ENCODE measurements around the gene AATF. TPM values are rescaled to one million over a fixed set of nuclear protein-coding genes. Genes with fewer than 3 reads are reported as not detected.

AATF gene
- total and polyA plus RNA-seq, 4 experiments from 2014 or later = 52.0 to 89.4 (median 60.8) TPM

DNA sequence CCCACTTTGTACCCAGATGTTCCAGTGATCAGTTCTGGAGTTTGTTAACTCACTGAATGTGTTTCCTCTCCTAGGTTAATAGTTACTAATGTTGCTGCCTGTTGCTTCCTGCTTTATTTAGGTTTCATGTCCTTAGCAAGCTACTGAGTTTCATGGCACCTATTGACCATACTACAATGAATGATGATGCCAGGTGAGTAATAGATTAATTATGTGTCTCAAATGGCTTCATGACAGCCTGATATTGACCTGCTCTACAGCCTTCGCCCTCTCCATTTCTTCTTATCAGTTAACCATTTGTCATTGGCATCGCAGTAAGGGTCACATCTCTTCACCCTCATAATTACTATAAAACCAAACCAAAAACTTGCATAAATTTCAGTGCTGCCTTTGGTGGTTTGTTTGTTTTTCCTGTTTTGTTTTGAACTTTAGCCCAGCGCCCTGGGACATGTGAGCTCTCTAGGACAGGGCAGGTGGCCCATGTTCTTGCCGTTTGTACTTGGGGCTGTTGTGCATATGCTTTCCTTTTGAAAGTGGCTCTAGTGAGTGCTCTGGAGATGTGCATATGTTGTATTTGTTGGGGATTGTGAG, 82.8 kb downstream of the AATF start:
- peaks cover 8% of the 10 kb centered on the region for H3K36me3 ChIP-seq (ENCODE audit: insufficient read depth, low read length)
- H3K4me3 Mint-ChIP-seq = no peak overlapping the region
- no peaks in the 10 kb centered on the region for H3K27me3 Mint-ChIP-seq
- peaks cover 0 to 4% (median 0%) of the 10 kb centered on the region in 8 donors for H3K9me3 Mint-ChIP-seq
- no peaks in the 10 kb centered on the region for H3K4me1 ChIP-seq (ENCODE audit: insufficient read depth, low read length)
- H3K4me3 ChIP-seq (ENCODE audit: low read length in 2 of 2) = no peak overlapping the region
- H3K27ac ChIP-seq (ENCODE audit: low read depth, low read length) = no peak overlapping the region
- CTCF ChIA-PET (ENCODE audit: partially characterized antibody) = interaction anchor here (0.7 kb wide), 1 partner anchor 16 kb away, joined by 3 read pairs; no protein-coding TSS in a partner anchor
- H3K36me3 Mint-ChIP-seq = peaks cover 21 to 49% of the 10 kb centered on the region in 2 donors
- POLR2A ChIA-PET (ENCODE audit: partially characterized antibody) = interaction anchor here (0.6 kb wide), 1 partner anchor 9 kb away, joined by 5 read pairs; no protein-coding TSS in a partner anchor
- H3K9me3 ChIP-seq (ENCODE audit: control insufficient read depth in 1 of 2, low read length in 2 of 2) = no peaks in the 10 kb centered on the region
- intact Hi-C loops (cut with micrococcal nuclease) = no loop called here
- H3K4me1 Mint-ChIP-seq = peaks cover 0 to 1% (median under 1%) of the 10 kb centered on the region in 4 donors
- DNase-seq = no peak
- H3K27me3 ChIP-seq (ENCODE audit: insufficient read depth, low read length) = no peaks in the 10 kb centered on the region
- no peak overlapping the region for H3K27ac Mint-ChIP-seq

DNA sequence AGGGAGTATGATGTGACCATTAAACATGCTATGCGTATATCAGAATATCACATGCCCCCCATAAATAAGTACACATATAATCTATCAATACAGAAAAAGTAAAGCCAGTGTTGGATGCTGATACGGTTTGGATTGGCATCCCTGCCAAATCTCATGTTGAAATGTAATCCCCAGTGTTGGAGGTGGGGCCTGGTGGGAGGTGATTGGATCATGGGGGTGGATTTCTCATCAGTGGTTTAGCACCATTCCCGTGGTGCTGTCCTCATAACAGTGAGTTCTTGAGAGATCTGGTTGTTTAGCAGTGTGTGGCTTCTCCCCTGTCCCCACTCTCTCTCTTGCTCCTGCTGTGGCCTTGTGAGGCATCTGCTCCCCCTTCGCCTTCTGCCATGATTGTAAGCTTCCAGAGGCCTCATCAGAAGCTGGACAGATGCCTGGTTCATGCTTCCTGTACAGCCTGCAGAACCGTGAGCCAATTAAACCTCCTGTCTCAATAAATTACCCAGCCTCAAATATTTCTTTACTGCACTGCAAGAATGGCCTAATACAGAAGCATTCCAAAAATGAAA, 88.9 kb downstream of the AATF start:
- ChIA-PET POLR2A (ENCODE audit: partially characterized antibody) (no interaction called here), CTCF (ENCODE audit: partially characterized antibody) (interaction anchor here (2.2 kb wide), 1 partner anchor 10 kb away, joined by 7 read pairs; no protein-coding TSS in a partner anchor)
- Mint-ChIP-seq H3K27me3 (no peaks in the 10 kb centered on the region), H3K36me3 (peaks cover 23 to 50% of the 10 kb centered on the region in 2 donors), H3K4me1 (peaks cover 0 to 8% (median 2%) of the 10 kb centered on the region in 4 donors), H3K27ac (peak overlapping the region in 2 of 7 donors; percentile 54 to 57), H3K4me3 (no peak overlapping the region), H3K9me3 (peaks cover 0 to 3% (median 0%) of the 10 kb centered on the region in 8 donors)
- no peak overlapping the region for H3K4me3 ChIP-seq (ENCODE audit: low read length in 2 of 2)
- H3K27me3 ChIP-seq (ENCODE audit: insufficient read depth, low read length) = no peaks in the 10 kb centered on the region
- DNase-seq = no peak
- no peak overlapping the region for H3K27ac ChIP-seq (ENCODE audit: low read depth, low read length)
- peaks cover 15% of the 10 kb centered on the region for H3K36me3 ChIP-seq (ENCODE audit: insufficient read depth, low read length)
- H3K9me3 ChIP-seq (ENCODE audit: control insufficient read depth in 1 of 2, low read length in 2 of 2) = no peaks in the 10 kb centered on the region
- intact Hi-C loops (cut with micrococcal nuclease) = no loop called here
- no peaks in the 10 kb centered on the region for H3K4me1 ChIP-seq (ENCODE audit: insufficient read depth, low read length)

DNA sequence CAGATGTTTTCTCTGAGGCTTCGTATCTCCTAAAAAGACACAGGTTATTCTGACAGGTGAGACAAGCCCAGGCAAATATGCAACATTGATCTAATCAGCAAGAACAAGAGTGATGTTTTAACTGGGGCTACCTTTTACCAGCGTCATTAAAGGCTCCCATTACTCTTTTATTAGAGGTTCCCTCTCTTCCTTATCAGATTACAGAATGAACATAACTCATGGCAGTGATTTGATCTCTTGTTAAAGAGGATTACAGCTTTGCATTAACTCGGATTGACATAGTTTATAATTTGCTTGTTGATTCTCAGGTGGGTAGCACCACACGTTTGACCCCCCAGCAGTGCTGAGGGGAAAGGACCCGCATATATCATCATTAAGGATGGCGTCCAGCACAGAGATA, 90.5 kb downstream of the AATF start:
- H3K9me3 Mint-ChIP-seq = peaks cover 0 to 3% (median 0%) of the 10 kb centered on the region in 8 donors
- H3K27me3 ChIP-seq (ENCODE audit: insufficient read depth, low read length) = no peaks in the 10 kb centered on the region
- no peak overlapping the region for H3K27ac Mint-ChIP-seq
- ChIA-PET POLR2A (ENCODE audit: partially characterized antibody) (no interaction called here), CTCF (ENCODE audit: partially characterized antibody) (interaction anchor here (0.8 to 2.2 kb wide), 2 partner anchors 8 to 414 kb away, joined by 3 to 7 read pairs; no protein-coding TSS in a partner anchor)
- H3K4me3 ChIP-seq (ENCODE audit: low read length in 2 of 2) = no peak overlapping the region
- H3K36me3 ChIP-seq (ENCODE audit: insufficient read depth, low read length) = peaks cover 15% of the 10 kb centered on the region
- H3K4me3 Mint-ChIP-seq = no peak overlapping the region
- H3K4me1 Mint-ChIP-seq = peaks cover 2 to 8% (median 5%) of the 10 kb centered on the region in 4 donors
- no peak for DNase-seq
- no peaks in the 10 kb centered on the region for H3K9me3 ChIP-seq (ENCODE audit: control insufficient read depth in 1 of 2, low read length in 2 of 2)
- peaks cover 20 to 44% of the 10 kb centered on the region in 2 donors for H3K36me3 Mint-ChIP-seq
- H3K27me3 Mint-ChIP-seq = no peaks in the 10 kb centered on the region
- intact Hi-C loops (cut with micrococcal nuclease) = no loop called here
- no peaks in the 10 kb centered on the region for H3K4me1 ChIP-seq (ENCODE audit: insufficient read depth, low read length)
- no peak overlapping the region for H3K27ac ChIP-seq (ENCODE audit: low read depth, low read length)

DNA sequence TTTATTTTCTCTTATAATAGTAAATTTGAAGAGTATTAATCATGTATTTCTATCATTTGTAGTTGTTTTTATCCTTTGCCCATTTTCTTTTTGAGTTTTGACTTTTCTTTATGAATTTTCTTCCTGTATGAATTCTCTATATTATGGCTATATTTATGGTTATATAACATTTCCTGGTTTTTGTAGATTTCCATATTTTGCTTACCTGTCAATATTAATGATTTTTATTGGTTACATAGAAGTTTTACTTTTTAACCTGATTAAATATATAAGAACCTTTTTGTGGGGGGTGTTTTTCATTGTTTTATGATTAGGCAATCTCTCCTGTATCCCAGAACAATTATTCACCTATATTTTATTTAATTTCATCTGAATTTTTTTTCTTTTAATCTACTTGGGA, 93.2 kb downstream of the AATF start:
- CTCF ChIA-PET (ENCODE audit: partially characterized antibody) = no interaction called here

DNA sequence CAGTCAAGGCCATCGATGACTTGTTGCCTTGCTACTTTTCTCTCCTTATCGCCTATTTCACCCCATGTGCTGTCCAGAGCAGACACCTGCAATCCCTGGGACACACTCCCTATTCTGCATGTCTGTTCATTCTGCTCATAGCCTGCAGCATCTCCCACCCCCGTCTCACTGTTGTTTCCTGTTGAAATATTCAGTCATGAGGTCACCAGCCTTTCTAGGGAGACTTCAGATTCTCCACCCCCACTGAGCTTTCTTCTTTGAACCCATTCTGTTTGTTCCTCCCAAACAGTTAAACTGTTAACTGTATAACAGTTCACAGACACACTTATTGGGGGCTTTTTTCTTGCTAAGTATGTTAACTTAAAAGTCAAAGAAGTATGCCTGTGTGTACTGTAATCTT, 94.4 kb downstream of the AATF start:
- peak overlapping the region in 4 of 7 donors; percentile 28 to 80 (median 57) for H3K27ac Mint-ChIP-seq
- ChIA-PET POLR2A (ENCODE audit: partially characterized antibody) (no interaction called here), CTCF (ENCODE audit: partially characterized antibody) (no interaction called here)
- intact Hi-C loops (cut with micrococcal nuclease) = no loop called here
- peaks cover 10 to 44% of the 10 kb centered on the region in 2 donors for H3K36me3 Mint-ChIP-seq
- Histone ChIP-seq H3K4me1 (ENCODE audit: insufficient read depth, low read length) (no peaks in the 10 kb centered on the region), H3K27me3 (ENCODE audit: insufficient read depth, low read length) (no peaks in the 10 kb centered on the region), H3K9me3 (ENCODE audit: control insufficient read depth in 1 of 2, low read length in 2 of 2) (no peaks in the 10 kb centered on the region), H3K4me3 (ENCODE audit: low read length in 2 of 2) (no peak overlapping the region), H3K36me3 (ENCODE audit: insufficient read depth, low read length) (peaks cover 14% of the 10 kb centered on the region), H3K27ac (ENCODE audit: low read depth, low read length) (no peak overlapping the region)
- no peak for DNase-seq
- H3K9me3 Mint-ChIP-seq = no peaks in the 10 kb centered on the region
- no peak overlapping the region for H3K4me3 Mint-ChIP-seq
- peaks cover 9 to 17% (median 12%) of the 10 kb centered on the region in 4 donors for H3K4me1 Mint-ChIP-seq
- H3K27me3 Mint-ChIP-seq = no peaks in the 10 kb centered on the region

More for the DNA sequence above, 93.2 kb downstream of the AATF start:
- Mint-ChIP-seq H3K9me3 (no peaks in the 10 kb centered on the region), H3K4me3 (no peak overlapping the region), H3K36me3 (peaks cover 16 to 43% of the 10 kb centered on the region in 2 donors), H3K4me1 (peaks cover 2 to 8% (median 5%) of the 10 kb centered on the region in 4 donors), H3K27ac (peak overlapping the region in 1 of 7 donors; percentile 42), H3K27me3 (no peaks in the 10 kb centered on the region)
- no peak for DNase-seq
- no peak overlapping the region for H3K4me3 ChIP-seq (ENCODE audit: low read length in 2 of 2)
- H3K9me3 ChIP-seq (ENCODE audit: control insufficient read depth in 1 of 2, low read length in 2 of 2) = no peaks in the 10 kb centered on the region
- no peaks in the 10 kb centered on the region for H3K4me1 ChIP-seq (ENCODE audit: insufficient read depth, low read length)
- intact Hi-C loops (cut with micrococcal nuclease) = no loop called here
- peaks cover 15% of the 10 kb centered on the region for H3K36me3 ChIP-seq (ENCODE audit: insufficient read depth, low read length)
- H3K27me3 ChIP-seq (ENCODE audit: insufficient read depth, low read length) = no peaks in the 10 kb centered on the region
- no peak overlapping the region for H3K27ac ChIP-seq (ENCODE audit: low read depth, low read length)
- POLR2A ChIA-PET (ENCODE audit: partially characterized antibody) = no interaction called here

DNA sequence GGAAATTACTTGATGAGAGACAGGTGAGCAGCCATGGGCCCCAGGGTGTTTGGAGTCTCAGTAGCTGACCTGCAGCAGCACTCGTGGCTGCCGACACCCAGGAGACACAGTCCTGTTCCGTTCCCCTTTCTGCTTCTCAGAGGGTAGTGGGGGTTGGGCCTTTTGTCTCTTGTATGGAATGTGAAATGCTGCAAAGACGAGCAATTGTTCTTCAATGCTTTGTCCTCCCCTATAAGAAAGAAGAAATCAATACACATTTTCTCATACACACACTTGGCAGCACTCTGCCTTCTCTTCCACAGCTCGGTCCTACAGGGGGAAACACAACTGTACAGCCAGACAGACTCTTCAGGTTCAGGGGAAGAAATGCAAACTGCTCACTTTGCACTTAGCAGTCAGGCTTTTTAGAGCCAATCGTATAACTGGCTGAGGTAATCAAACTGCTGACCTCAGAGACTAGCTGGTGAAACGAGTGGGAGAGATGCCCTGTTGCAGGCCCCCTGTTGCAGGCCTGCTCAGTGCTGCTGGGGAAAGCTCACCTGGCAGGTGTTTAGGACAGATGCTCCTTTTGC, 96.7 kb downstream of the AATF start:
- Histone ChIP-seq H3K9me3 (ENCODE audit: control insufficient read depth in 1 of 2, low read length in 2 of 2) (no peaks in the 10 kb centered on the region), H3K27me3 (ENCODE audit: insufficient read depth, low read length) (no peaks in the 10 kb centered on the region), H3K4me1 (ENCODE audit: insufficient read depth, low read length) (no peaks in the 10 kb centered on the region), H3K4me3 (ENCODE audit: low read length in 2 of 2) (no peak overlapping the region), H3K36me3 (ENCODE audit: insufficient read depth, low read length) (no peaks in the 10 kb centered on the region), H3K27ac (ENCODE audit: low read depth, low read length) (no peak overlapping the region)
- H3K9me3 Mint-ChIP-seq = no peaks in the 10 kb centered on the region
- CTCF ChIA-PET (ENCODE audit: partially characterized antibody) = interaction anchor here (1.3 to 5.6 kb wide), 4 partner anchors 25 to 443 kb away, joined by 3 to 62 read pairs (median 24); partner anchors contain the start of gene MRM1
- POLR2A ChIA-PET (ENCODE audit: partially characterized antibody) = interaction anchor here (0.7 kb wide), 1 partner anchor 40 kb away, joined by 3 read pairs; no protein-coding TSS in a partner anchor
- intact Hi-C loops (cut with micrococcal nuclease) = no loop called here
- DNase-seq = no peak
- no peaks in the 10 kb centered on the region for H3K27me3 Mint-ChIP-seq
- H3K4me1 Mint-ChIP-seq = peaks cover 9 to 13% (median 9%) of the 10 kb centered on the region in 4 donors
- H3K36me3 Mint-ChIP-seq = peaks cover 10 to 35% of the 10 kb centered on the region in 2 donors
- H3K4me3 Mint-ChIP-seq = no peak overlapping the region
- H3K27ac Mint-ChIP-seq = peak overlapping the region in 5 of 7 donors; percentile 16 to 93 (median 43)

DNA sequence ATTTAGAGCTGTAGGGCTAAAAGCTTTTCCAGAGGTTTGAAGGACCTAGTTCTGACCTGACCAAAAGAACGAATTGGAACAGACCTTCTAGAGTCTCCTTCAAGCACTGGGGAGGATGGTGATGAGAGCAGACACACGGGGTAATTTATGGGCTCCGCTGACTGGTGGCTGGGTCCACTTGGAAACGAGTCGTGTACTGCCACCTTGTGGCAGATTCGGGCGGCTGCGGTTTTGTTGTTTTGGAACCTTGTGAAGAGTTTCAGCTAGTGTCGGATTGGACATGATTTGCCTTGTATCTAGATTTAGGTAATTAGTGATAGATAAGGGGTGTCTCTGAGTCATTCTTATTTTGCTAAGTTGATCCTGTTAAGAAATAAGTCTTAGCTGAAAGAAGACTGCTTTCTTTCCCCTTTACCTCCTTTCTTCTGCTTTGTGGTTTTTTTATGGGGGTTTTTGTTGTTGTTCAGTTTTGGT, 98.9 kb downstream of the AATF start:
- Histone ChIP-seq H3K27me3 (ENCODE audit: insufficient read depth, low read length) (no peaks in the 10 kb centered on the region), H3K4me3 (ENCODE audit: low read length in 2 of 2) (no peak overlapping the region), H3K9me3 (ENCODE audit: control insufficient read depth in 1 of 2, low read length in 2 of 2) (no peaks in the 10 kb centered on the region), H3K4me1 (ENCODE audit: insufficient read depth, low read length) (no peaks in the 10 kb centered on the region), H3K27ac (ENCODE audit: low read depth, low read length) (no peak overlapping the region), H3K36me3 (ENCODE audit: insufficient read depth, low read length) (peaks cover 7% of the 10 kb centered on the region)
- POLR2A ChIA-PET (ENCODE audit: partially characterized antibody) = interaction anchor here (0.6 to 1.1 kb wide), 2 partner anchors 326 to 446 kb away, joined by 3 to 5 read pairs; no protein-coding TSS in a partner anchor
- Mint-ChIP-seq H3K4me1 (peaks cover 9 to 13% (median 10%) of the 10 kb centered on the region in 4 donors), H3K9me3 (no peaks in the 10 kb centered on the region), H3K27ac (peak overlapping the region in 6 of 7 donors; percentile 62 to 77 (median 71)), H3K36me3 (peaks cover 14 to 36% of the 10 kb centered on the region in 2 donors), H3K4me3 (no peak overlapping the region), H3K27me3 (no peaks in the 10 kb centered on the region)
- intact Hi-C loops (cut with micrococcal nuclease) = loop anchor here (1.0 kb wide), 2 partner anchors 341 to 444 kb away; no protein-coding TSS in a partner anchor
- DNase-seq = peak; percentile 62 to 72 (median 70)
- CTCF ChIA-PET (ENCODE audit: partially characterized antibody) = interaction anchor here (0.6 to 5.6 kb wide), 29 partner anchors 9 to 464 kb away, joined by 3 to 62 read pairs (median 4); partner anchors contain the start of genes AATF and MRM1

Measured in CD4-positive, alpha-beta memory T cell (primary cell).